NCI-H748 (cell line): Measurements from ENCODE around the gene CNPY4.

Experiments used
- DNase-seq: peaks from one replicate; lab custom pipeline; 2025; ENCODE audit not compliant: unreplicated experiment; lab: John Stamatoyannopoulos, UW

Gene CNPY4

DNA sequence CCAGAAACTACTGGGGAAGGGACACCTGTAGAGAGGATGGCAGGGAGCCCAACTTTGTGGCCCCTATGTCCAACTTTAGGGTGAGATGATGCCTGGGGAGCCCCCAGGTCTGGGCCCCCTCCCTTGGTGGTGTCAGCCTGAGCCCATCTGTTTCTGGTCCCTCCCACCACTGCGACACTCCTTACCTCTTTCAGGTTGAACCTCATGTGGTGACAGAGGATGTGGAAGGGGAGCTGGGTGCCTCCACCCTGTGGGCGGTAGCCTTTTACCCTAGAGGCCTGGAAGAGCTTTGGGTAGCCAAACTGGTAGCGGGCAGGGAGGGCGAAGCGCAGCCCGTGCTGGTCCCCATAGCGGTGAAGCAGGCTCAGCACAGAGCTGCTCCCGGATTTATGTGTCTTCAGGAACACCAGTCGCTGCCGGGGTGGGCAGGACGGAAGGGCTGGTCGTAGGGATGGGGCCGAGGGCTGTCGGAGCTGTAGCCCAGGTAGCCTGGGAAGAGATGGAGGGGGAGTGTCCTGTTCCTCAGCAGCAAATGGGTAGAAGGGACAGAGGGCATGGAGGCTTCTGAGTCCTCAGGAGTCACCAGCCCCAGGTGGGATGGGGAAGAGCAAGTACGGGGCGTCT is 47.0 kb downstream of the CNPY4 start:
- no peak for DNase-seq

DNA sequence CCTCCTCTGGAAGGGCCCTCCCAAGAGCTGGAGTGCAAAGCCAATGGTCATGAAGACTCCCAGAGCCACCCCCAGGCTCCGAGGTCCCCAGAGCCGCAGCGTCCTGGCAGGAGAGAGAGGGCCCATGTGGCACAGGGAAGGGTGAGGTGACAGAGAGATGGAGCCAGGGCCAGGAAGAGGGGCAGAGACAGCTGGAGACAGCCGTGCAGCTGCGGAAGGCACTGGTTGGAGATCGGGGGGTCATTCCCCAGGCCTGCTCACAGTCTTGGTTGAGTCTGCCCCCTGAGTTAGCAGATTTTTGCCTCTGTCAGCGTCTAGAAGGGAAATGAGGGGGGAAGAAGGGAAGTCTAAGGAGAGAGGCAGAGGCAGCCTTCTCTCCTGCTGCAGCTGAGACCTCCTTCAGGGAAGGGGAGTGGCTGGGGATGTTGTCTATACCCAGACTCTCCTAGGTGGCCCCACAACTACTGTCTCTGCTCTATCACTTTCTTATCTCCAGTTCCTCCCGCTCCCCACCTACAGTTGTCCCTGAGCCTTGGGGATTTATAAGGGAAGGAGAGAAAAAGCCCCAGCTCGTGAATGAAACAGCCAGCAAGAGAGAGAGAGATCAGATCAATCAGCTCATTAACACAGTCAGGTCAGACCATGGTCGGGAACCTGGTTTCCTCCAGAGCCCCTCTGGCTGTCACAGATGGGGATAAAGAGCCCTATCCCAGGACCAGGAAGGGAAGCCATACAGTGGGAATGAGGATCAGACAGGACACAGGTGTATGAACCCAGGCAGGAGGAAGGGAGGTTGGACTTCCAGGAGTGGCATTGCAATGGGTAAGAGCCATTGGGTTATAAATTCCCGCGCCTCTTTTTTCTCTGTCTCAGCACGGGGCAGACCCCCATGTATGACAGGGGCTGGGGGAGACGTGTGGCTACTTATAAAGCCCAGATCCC is 47.8 kb downstream of the CNPY4 start:
- DNase-seq, result no peak

DNA sequence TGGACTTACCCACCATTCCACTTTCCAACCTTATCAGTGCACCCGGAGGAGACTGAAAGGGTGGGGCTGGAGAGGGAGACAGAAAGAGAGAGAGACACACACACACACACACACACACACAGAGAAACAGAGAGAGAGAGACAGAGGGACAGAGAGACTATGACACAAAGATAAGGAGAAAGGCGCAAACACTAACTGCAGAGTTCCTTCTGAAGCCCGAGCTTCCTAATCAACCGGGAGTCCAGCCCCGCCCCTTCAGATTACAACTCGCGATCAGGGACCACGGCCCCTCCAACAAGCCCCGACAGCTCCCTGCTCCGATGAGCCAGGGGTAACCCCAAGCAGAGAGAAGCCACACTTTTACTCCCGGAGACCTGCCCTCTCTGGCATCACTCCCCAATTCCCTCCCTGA is 48.5 kb downstream of the CNPY4 start:
- peak; percentile 19 for DNase-seq

DNA sequence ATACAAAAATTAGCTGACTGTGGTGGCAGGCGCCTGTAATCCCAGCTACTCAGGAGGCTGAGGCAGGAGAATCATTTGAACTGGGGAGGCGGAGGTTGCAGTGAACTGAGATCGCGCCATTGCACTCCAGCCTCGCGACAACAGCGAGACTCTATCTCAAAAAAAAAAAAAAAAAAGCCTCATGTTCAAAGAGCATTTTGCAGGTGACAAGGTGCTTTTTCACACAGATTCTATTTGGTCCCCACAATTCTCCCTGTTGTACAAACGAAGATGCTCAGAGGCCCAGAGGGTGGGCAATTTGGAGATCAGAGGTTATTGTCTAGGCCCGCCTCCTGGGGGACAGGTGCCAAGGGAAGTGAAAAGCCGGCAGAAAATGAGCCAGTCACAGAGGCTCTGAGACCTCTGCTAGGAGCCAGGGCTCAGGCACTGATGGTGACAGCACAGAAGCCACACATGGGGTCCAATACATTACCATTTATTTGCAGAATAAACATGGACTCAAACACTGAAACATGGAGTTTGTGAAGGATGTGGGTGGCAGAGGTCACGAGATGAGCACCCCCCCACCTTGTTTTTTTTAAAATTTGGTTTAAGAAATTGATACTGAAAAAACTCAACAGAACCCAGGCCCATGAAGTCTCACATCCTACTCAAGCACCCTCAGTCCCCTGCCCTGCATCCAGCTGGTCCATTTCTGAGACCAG is 49.9 kb downstream of the CNPY4 start:
- no peak for DNase-seq

DNA sequence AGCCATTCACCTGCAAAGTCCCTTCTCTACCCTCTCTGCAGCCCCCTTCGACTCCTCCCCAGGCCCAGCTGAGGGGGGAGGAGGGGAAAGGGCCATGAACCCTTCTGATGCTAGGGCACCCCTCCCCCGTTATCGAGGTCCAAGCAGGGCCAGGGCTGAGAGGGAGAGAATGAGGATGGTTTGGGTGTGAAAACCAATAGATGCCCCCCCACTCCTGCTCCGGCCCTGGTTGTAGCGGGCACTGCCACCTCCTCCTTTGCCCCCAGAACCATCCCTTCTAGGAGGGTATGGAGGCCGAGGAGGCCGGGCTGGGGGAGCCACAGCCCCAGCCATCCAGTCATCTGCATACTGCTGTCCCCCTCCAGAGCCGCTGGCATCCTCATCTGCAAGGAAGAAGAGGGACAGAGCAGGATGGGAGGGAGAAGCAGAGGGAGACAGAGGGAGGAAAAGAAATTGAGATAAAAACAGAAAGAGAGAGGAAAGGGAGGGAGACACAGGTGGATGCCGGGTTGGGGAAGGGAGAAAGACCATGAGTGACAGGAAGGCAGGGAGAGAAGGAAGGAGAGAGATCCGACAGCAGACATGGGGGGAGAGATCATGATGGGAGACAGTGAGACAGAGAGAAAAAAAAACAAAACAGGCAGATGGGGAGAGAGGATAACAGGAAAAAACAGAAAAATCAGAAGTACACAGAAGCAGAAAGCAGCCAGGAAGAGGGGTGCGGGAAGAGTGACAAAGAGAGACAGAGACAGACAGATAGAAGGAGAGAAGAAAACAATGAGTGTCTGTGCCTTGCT is 50.9 kb downstream of the CNPY4 start:
- DNase-seq, result no peak

DNA sequence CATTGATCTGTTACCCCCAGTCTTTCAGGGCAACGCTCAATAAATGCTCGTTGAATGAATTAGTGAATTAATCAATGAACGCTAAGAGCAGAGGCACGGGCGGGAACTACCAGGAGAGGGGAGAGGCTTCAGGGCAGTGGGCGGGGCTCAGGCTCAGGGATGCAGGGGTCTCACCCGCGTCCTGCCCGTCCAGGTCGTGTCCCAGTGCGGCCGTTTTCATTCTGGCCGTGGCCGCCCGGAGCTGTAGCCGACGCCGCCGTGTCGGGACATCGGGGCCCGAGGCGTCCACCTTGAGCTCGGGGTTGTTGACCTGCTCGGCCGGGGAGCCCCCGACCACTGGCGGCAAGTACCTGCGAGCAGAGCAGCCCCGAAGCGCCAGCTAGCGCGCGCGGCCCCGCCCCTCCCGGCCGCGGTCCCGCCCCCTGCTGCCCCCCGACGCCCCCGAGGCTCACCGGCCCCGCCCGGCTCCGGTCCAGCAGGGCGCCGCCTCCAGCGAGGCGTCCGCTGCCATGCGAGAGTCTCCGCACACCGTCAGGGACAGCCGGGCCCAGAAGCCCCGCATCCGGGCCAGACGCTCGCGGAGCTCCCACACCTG is 51.8 kb downstream of the CNPY4 start:
- peak; percentile 73 for DNase-seq

DNA sequence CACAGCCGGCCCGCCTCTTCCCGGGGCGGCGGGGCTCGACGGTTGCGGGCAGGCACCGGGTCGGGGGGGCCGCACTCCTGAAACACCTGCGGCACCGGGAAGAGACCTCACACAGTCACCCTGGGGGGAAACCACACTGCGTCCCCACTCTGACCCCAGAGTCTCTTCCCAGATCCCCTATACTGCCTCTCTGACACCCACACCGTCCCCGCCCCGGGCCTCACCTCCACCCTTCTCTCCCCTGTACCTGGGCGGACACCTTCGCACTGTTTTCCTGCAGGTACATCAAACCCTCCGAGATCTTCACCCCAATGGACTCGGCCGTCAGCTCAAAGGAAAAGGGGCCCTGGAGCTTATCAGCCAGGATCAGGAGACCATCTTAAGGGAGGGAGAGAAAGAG is 52.4 kb downstream of the CNPY4 start:
- DNase-seq, result no peak

DNA sequence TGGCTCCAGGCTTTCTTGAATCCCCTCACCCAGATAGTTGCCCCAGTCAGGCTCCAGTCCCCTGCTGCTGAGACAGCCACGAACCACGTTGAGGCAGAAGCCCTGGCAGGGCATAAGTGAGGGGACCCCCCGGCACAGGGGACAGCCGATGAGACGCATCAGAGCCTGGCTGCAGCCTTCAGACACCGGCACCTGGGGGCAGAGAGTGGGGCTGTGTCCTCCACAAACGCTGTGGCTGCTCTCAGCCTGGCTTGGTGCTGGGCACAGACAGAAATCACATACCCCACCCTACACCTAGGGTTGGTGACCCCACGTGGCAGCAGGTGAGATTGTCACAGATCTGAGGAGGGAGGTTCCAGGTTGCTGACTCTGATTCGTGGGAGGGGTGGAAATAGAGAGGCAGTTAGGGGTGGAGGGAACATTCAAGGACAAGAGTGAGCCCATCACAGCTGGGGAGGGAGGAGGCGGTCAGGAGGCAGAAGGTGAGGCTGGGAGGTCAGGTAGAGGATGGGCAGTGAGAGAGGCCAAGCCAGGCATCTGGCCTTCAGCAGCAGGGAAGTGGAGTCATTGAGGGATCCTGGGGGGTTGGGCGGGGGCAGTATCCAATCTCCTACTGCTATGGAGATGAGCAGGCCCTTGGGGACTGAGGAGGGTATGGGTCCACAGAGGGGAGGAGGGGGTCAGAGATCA is 54.5 kb downstream of the CNPY4 start:
- no peak for DNase-seq

DNA sequence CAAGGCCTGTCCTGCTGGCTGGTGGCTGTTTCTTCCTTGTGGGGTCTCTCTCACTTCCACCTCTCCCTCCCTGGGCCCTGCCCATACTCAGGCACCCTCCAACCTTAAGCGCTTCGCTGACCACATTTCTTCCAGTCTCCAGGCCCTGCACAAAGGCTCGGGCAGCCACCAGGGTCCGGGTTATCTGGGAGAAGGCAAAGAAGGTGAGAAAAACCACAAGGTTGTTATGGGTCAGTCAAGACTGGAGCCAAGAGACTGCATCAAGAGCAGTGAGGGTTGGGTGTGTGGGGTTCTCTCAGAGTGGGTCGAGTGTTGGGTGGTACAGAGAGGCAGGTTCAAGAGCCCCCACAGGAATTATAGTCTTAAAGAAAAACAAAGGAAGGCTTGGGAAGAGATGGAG is 55.1 kb downstream of the CNPY4 start:
- no peak for DNase-seq
